ENCODE results near the gene POLD2. TPM values are rescaled to one million over a fixed set of nuclear protein-coding genes. Genes with fewer than 3 reads are reported as not detected.
A peak's percentile ranks its signal among the peaks of the same experiment; 100 is the strongest.

POLD2 gene
- total RNA-seq, 1 donor from 2014 or later: 60.2 TPM

GRCh38 chr7:44083796-44084195, 39.6 kb downstream of the POLD2 start:
- no peak for DNase-seq (ENCODE audit: low spot score)

GRCh38 chr7:44082541-44083207, 40.7 kb downstream of the POLD2 start:
- peak; percentile 98 for DNase-seq (ENCODE audit: low spot score)

GRCh38 chr7:44081266-44081748, 42.0 kb downstream of the POLD2 start:
- DNase-seq (ENCODE audit: low spot score): no peak

- DNase-seq (ENCODE audit: low spot score): no peak
Observed at GRCh38 chr7:44080686-44081265, 42.6 kb downstream of the POLD2 start.

GRCh38 chr7:44080118-44080517, 43.2 kb downstream of the POLD2 start:
- no peak for DNase-seq (ENCODE audit: low spot score)

GRCh38 chr7:44079331-44080021, 43.9 kb downstream of the POLD2 start:
- no peak for DNase-seq (ENCODE audit: low spot score)

GRCh38 chr7:44078521-44078920, 44.8 kb downstream of the POLD2 start:
- no peak for DNase-seq (ENCODE audit: low spot score)

- no peak for DNase-seq (ENCODE audit: low spot score)
Observed at GRCh38 chr7:44077681-44078091, 45.7 kb downstream of the POLD2 start.

GRCh38 chr7:44077061-44077460, 46.3 kb downstream of the POLD2 start:
- DNase-seq (ENCODE audit: low spot score): no peak

GRCh38 chr7:44076101-44076895, 47.0 kb downstream of the POLD2 start:
- DNase-seq (ENCODE audit: low spot score): no peak

GRCh38 chr7:44075296-44076075, 47.9 kb downstream of the POLD2 start:
- no peak for DNase-seq (ENCODE audit: low spot score)

- no peak for DNase-seq (ENCODE audit: low spot score)
Observed at GRCh38 chr7:44074349-44074695, 49.0 kb downstream of the POLD2 start.

GRCh38 chr7:44073664-44074348, 49.5 kb downstream of the POLD2 start:
- no peak for DNase-seq (ENCODE audit: low spot score)

GRCh38 chr7:44072364-44073231, 50.8 kb downstream of the POLD2 start:
- no peak for DNase-seq (ENCODE audit: low spot score)

- no peak for DNase-seq (ENCODE audit: low spot score)
Observed at GRCh38 chr7:44071726-44072363, 51.5 kb downstream of the POLD2 start.

- DNase-seq (ENCODE audit: low spot score): no peak
Observed at GRCh38 chr7:44068054-44068453, 55.3 kb downstream of the POLD2 start.

GRCh38 chr7:44067064-44067951, 56.0 kb downstream of the POLD2 start:
- peak; percentile 82 for DNase-seq (ENCODE audit: low spot score)

Measured in mesenteric fat pad (tissue), 1 donor.